Kidney glomerular epithelial cell (primary cell): ENCODE measurements around the gene MAPKBP1.

Source experiments
- DNase-seq: peaks from one replicate; lab custom pipeline; 2025; lab: John Stamatoyannopoulos, UW

The MAPKBP1 gene

DNA sequence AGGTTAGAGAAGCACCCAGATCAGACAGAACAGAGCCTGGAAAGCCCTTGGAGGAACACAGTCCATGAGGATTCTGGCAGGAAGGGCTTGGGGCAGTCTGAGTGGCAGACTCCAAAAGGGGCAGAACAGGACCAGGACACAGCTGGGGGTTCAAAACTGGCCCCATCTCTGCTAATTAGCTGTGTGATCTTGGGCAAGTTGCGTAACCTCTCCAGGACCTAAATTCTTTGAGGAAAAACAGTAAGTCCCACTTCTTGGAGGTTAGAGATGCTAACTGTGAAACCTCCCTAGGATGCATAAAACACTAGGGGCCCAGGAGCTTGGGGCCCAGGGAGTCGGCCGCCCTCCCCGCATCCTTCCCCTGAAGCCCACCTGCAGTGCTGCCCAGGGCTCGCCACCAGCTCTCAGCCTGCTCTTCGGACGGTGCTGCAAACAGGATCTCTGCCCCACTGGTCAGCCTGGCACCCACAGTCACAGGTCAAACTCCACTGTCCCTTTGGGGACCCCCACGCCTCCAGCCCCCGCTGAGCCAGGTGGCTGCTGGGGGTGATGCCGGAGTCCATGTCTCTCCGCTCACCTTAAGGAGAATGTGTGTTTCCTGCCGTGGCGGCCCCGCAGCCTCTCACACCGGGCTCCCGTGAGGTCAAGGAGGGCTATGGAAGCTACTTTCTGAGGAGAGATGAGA is 76.3 kb downstream of the MAPKBP1 start:
- DNase-seq, result no peak

DNA sequence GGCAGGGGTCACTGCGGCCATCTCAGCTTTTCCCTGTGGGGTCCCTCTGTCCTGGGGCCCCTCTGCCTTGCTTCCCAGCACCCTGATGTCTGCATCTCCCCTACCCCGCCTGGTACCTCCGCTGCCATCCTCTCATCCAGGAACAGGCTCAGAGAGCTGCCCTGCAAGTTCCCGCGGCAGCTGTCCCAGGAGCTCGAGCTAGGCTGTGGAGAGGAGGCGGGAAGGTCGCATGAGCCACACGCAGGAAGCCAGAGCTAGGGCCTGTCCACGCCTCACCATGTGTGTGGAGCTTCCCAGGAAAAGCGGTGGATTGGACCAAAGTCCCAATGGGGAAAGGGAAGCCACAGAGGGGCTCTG is 76.9 kb downstream of the MAPKBP1 start:
- no peak for DNase-seq

DNA sequence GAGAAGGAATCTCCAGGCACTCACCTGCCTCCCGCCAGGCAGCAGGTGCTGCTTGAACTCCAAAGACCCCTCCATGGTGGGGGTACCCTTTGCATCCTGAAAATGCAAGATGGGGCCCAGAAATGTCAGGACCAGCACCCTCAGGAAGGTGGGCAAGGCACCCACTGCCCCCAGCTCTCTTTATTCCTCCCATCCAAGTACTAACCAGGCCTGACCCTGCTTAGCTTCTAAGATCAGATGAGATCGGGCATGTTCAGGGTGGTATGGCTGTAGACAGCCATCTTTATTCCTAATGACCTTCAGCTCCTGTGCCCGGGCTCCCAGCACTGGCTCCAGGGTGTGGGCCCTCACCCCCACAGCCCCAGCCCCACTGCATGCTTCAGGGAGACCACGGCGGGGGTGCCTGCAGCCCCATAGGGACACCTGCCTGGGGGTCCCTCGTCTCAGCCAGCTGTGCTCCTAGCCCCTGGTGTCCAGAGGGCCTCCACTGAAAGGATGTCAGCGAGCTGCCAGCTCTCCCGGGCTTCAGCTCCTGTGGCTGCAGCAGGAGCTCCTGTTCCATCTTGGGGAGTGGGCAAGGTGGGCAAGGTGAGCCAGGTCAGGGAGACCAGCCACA is 77.6 kb downstream of the MAPKBP1 start:
- DNase-seq, result no peak

DNA sequence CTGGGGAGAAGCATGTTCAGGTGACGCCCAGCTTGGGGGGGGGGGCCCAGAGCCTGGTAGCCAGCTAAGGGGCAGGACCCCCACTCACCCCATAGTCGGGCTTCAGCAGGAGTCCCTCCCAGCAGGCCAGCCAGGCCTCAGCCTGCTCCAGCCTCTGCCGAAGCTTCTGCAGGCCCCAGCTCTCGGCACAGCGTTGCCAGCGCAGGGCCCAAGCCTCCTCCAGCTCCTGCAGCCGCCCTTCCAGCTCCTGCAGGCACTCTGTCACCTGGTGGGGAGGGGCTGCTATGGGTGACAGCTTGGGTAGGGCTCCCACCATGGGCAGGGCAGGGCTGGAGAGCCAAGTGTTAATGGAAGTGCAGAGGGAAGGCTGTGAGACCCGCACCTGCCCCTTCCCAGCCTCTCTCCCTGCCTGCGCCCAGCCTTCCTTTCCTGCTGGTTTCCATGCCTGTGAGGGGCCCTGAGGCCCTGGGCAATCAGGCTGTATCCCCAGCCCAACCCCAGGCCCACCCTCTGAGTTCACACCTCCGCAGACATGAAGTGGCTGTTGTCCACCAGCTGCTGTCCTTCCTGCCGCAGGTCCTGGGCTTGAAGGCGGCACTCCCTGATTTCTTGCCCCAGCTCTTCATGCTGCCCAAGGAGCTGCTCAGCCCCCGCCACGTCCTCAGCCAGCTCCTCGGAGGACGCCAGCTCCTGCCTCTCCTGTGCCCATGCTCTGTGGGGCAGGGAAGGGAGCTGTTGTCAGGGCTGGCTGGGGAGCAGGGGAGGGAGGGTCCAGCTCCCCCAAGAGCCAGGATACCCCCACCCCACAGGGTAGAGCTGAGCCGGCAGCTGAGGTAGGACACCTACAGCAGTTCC is 78.7 kb downstream of the MAPKBP1 start:
- DNase-seq, result no peak

DNA sequence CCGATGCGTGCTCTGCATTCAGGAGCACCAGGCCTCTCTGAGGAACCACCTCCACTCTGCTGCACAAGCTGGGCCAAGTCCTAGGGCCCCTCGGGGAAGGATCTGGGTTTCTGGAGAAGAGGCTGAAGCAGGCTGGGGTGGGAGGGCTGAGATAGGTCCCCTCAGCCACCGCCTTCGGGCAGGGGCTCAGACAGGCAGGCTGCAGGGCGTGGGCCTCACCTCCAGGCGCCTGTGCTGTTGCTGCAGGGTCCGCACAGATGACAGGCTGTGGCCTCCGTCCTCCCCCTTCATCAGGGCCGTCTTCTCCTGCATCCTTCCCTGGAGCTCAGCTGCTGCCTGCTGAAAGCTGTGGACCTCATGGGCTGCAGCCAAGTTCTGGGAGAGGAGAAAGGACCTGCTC is 79.5 kb downstream of the MAPKBP1 start:
- DNase-seq, result no peak

DNA sequence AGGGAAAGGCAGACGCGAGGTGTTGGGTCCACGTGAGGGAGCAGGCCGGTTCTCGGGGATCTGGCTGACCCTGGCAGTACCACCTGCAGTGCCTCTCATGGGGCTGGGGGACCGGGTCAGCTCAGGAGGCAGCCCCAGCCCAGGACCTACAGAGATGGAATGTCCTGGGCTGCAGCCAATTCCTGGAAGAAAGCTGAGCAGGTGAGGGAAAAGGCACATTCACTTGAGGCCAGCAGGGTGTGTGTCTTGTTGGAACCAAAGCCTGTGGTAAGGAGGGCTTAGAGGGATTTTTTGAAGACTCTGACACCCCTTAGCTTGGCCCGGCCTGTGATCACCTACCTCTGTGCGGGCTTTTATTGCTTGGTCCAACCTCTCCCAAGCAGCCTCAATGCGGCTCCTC is 80.2 kb downstream of the MAPKBP1 start:
- DNase-seq, result no peak

DNA sequence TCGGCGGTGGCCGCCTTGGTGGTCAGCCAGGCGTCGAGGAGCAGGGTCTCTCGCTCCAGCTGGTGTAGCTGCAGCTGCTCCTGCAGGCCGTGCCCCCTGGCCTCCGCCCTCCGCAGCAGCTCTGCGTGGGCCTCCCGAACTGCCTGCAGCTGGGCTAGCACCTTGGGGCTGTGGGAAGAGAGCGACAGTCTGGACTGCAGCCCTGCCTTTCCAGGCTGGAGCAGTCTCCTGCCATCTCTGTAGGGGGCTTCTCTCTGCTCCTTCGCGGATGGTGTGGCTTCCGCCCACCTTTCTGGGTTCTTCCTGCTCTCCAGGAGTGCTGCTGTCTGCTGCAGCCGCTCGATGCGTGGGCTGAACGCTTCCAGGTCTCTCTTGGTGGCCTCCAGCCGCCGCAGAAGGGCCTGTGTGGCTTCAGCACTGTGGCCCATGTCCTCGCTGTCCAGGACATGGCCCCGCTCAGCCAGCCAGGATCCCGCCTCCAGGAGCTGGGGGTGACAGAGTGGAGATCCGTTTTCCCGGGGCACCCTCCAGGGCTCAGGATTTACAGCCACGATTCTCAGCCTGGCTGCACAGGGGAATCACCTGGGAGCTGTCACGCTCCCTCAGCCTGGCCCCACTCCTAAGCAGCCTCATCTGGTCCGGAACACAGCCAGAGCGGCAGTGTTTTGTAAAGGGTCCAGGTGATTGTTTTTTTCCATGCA is 81.1 kb downstream of the MAPKBP1 start:
- no peak for DNase-seq

DNA sequence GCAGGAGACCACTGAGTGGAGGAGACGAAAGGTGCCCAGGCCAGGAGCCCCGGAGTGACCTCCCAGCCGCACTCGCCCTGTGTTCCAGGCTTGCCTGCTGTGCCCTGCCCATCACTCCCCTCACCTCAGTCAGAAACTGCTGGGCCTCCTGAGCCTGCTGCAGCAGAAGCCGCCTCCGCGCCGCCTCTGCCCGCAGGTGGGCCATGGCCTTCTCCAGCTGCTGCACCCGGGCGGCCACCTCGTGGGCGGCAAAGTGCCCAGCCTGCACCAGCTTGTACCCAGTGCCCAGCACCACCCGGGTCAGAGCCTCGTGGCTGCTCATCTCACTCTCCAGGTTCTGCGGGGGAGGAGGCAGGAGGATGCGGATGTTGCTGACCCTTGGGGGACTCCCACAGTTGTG is 82.0 kb downstream of the MAPKBP1 start:
- DNase-seq, result no peak

DNA sequence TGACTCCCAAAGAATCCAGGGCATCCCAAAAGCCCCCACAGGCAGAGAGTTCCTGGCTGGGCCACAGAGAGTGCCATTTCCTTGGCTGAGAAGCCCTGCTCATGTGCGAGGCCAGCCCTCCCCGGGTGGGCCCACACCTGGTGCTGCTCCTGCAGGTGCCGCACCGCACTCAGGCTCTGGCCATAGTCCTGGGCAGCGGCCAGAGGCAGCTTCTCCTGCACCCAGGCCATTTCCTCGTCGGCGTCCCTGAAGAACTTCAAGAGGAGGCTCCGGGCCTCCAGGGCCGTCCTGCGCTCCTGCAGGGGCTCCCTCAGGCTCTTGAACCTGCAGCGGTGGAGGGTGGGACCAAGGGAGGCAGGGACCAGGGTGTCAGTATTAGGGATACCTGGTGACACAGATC is 82.4 kb downstream of the MAPKBP1 start:
- no peak for DNase-seq

DNA sequence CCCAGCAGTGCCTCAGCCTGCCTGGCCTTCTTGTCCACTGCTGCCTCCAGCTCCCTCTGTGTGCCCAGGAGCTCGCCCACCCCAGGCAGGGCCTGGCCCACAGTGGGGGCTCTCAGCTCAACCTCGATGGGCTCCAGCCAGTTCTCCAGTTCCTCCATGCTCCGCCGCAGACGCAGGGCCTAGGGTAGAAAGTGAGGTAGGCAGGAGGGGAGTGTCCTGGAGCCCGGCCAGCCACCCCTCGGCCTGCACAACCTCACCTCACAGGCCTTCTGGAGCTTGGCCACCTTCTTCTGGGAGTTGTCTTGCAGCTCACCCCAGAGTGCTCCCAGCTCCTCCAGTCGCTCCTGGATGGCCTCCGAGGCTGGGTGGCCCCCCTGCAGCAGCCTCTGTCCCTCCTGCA is 83.0 kb downstream of the MAPKBP1 start:
- DNase-seq, result no peak

DNA sequence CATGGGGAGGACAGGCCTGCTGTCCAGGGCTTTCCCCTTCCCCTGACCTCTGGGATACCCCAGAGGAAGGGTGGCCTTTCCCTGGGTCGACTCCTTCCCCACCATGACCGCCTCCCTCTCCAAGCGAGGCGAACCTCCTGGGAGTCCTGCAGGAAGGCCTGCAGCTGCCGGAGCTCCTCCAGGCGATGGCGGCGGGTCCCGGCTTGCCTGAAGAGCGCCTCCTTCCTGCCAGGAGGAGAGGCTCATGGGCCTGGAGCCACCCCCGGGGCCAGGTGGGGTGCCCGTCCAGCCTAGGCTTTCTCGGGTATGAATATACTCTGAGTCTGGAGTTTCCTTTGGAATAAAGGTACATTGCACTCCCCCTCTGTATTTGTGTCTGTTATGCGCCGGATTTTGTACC is 84.5 kb downstream of the MAPKBP1 start:
- no peak for DNase-seq

DNA sequence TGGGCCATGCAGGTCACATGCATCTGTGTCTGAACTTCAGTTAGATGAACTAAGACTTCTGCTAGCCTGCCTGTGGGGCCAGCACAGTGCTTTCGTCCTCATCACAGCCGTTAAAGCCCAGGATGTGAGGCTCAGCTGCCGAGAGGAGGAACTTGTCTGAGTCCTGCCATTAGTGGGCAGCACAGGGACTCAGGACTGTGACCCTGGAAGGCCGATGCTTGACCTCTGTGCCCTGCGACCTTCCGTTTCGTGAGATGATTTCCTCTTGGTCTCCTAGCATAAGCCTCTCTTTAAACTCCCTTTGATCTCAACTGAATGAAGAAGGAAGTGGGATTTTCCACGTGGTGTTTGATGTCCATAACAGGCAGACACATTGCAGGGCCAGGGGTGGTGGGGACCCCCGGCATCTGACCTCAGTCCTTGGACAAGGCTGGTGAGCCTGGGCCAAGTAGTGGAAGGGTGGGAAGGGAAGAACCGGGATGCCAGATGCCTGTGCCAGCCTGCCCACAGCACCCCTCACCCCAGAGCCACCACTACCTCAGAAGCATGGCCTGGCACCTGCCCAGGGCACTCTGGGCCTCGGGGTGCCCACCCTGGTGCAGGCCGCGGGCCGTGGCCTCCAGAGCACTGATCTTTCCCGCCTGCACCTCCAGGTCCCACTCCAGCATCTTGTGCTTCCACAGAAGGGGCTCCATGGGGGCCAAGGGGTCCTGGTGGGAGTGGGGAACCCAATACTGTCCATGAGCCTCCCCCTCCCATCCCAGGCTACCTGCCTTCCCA is 86.0 kb downstream of the MAPKBP1 start:
- DNase-seq, result no peak

DNA sequence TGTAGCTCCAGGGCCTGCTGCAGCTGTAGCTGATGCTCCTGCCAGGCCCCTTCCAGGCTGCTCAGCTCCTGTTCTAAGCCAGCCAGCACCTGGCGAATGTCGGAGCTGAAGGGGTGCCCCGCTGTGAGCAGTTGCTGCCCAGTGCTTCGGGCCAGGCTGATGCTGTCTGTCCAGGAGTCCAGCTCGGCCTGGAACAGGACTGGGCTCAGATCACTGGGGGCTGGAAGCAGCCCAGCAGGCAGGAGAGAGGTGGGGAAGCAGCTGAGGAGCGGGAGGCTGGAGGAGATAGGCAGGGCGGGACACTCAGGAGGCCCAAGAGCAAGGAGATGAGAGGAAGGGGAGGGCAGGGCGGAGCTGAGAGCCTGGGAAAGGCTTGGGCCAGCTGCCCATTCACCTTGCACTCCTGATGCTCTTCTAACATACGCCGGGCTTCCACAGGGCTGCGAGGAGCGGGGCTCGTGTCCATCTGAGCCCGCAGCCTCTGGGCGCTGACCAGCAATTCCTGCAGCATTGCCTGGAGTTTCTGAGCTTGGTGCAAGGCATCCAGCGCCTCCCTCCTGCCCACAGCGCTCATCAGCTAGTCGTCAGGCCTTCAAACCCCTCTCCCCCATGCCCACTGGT is 87.6 kb downstream of the MAPKBP1 start:
- no peak for DNase-seq

DNA sequence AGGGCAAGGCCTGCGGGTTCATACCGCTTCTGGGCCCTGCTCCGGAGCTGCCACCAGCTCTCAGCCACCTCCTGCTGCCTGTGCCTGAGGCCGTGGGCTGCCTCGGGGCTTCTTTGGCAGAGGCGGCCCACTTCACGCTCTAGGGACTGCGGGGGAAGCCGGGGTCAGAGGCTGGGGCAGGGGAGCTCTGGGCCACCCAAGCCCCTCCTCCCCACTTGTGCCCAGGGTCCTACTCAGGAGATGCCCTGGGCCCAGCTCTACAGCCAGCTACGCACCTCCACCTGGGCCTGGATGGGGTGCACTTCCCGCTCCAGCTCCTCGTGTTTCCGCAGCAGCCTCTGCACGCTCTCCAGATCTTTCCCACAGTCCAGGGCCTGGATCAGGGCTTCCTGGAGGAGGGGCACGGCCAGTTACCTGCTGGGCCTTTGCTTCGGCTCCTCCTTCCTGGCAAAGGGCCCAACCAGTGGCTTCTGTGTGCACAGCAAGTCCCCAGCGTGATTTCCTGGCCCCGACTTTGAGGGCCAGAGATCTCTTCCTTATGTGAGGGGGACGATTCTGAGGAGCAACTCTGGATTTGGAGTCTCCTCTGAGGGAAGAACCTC is 88.3 kb downstream of the MAPKBP1 start:
- DNase-seq, result no peak

DNA sequence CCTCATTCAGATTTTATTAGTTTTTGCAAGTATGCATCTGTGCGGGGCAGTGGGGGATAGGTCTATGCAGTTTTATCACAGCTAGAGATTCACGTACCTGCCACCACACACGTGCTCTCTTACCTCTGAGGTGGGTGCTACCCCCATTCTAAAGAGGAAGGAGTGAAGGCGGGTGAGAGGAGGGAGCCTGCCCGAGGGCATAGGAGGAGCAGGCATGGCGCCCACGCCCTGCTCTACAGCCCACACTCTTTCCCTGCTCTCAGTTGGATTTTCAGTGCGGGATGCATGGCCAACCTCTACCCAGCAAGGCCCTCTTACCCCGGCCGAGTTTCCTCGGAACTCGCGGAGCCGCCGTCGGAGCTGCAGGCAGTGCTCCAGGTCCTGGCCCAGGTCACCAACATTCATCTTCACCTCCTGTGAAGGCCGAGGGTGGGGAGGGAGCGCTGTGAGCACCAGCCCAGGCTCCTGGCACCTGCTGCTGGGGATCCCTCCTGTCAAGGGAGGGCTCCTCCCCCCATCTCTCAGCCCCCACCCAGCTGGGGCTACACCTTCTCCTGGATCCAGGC is 91.3 kb downstream of the MAPKBP1 start:
- no peak for DNase-seq

DNA sequence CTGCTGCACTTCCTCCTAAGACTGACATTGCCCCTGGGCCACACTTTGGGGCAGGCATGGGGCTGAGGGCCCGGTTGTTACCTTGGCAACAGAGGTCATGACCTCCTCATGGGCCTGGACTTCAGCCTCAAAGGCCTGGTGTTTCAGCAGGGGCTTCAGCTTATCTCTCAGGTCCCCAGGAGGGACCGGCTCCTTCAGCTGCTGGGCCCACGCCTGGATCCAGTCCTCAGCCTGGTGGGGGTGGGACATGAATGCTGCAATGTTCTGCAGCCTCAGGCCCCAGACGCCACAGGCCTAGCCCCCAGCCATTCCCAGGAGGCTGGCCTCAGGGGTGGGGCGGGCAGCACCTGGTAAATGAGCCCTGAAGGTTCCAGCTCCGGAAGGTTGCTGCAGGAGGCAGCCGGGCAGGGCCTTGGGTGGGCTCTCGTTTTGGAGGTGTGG is 92.0 kb downstream of the MAPKBP1 start:
- DNase-seq, result no peak

DNA sequence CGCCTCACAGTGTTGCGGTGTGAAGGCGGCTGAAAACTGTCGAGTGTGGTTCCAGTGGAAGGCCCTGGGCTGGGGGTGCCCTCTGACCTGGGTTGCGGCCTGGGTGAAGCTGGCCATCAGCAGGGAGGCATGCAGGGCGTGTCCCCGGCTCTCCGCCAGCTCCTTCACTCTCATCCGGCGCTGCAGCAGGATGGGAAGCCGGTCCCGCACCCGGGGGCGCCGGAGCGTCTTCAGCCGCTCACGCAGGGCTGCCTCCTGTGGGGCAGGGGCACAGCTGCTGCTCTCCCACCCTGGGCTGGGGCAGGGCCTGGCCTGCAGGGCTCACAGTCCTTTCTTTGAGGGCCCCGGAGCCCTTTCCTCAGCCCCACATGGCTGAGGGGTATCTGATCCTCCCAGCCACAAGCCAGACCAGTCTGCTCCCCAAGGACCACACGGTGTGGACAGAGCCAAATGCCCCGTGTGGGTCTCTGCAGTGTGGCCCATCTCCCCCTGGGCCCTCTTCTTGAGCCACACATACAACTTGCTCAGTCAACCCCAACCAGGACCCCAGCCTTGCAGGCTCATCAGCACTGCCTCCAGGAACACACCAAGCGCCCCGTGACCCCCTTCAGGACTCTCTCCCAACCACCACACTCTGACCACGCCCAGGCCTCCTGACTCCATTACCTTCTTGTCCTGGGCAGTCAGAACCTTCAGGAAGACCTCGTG is 92.7 kb downstream of the MAPKBP1 start:
- DNase-seq, result no peak

DNA sequence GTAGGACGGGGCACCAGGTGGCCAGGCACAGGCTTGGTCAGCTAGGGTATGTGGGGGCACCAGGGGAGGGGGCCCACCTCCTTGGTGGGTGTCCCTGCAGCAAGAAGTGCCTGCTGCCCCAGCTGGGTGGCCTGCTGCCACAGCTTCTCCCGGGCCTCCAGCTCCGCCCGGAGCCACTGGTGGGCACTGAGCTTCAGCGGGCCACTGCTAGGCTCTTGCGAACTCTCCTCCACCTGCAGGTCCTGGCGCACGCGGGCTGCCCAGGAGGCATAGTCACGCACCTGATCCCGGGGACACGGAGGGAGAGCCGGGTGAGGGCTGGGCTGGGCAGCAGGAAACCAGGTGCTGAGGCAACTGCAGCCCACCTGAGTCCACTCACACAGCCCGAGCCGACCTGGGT is 94.0 kb downstream of the MAPKBP1 start:
- no peak for DNase-seq

DNA sequence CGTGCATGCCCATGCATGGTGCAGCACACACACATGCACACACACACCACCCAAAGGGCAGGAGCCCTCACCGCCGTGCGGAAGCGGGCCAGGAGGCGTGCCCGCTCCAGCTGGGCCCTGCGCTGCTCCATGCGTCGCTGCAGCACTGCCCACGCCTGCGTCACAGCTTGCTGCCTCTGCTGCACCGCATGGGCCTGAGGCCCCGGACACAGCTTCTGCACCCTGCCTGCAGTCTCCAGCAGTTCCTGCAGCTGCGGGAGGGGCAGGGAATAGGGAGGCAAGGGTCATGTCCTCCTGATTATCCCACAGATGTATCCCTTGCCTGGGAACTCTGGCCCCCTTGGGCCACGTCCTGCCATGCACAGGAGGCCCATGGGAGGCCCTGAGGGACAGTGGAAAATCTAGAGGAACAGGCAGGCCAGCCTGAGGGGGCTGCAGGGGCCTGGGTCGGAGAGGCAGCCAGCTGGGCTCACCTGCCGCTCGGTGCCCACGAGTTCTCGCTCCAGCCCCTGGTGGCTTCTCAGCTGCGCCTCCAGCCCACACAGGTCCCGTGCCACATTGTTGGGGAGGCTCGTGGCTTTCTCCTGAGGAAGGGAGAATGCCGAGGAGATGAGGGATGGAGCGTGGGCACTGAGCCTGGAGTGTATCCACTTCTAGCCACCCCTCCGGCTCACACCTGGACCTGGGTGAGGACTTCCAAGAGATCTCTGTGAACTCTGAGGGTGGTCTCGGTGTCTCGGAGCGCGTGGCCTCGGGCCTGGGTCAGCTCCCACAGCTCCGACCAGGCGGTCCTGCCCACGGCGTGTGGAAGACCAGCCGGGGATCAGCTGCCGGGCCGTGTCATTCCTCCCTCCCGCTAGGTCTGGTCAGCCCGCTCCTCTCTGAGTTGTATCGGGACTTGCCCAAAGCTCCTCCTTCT is 95.7 kb downstream of the MAPKBP1 start:
- DNase-seq, result no peak
